ENCODE data around the gene NOVA2.

DNA sequence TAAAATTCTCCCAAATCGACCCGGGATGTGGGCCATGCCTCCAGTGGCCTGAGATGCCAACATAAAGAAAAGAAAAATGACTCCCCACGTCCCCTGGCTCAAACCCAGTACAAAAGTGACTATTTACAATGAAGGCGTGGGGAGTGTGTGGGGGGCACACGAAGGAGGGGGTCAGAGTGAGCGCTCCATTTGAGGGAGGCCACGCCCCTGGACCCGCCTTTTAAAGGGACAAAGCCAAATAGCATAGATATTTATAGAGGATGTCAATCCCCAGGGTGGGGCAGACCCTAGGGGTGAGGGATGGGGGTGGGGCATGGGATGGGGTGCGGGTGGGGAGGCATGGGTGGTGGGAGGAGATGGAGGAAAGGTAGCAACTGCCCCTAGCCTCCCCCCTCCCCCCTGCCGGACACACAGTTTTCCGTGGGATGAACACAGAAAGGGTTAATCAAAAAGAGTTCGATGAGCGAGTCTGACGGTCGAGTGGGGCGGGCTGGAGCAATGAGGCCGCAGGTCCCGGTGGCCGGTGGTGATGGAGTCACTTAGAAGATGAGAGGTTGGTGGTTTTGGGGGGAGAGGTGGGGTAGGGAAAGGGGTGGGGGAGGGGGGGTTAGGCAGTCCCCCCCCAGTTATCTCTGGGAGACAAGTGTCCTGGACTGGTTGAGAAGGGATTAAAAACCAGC lies 39.0 kb downstream of the NOVA2 start:
- TF ChIP-seq POLR2A (IDR thresholded peaks at IDR 0.05; ENCODE audit: borderline replicate concordance, extremely low read depth, insufficient read depth, insufficient read length) = no peak
- no peak for TF ChIP-seq ZFX (IDR thresholded peaks at IDR 0.05)
- TF ChIP-seq, protein P1, sequence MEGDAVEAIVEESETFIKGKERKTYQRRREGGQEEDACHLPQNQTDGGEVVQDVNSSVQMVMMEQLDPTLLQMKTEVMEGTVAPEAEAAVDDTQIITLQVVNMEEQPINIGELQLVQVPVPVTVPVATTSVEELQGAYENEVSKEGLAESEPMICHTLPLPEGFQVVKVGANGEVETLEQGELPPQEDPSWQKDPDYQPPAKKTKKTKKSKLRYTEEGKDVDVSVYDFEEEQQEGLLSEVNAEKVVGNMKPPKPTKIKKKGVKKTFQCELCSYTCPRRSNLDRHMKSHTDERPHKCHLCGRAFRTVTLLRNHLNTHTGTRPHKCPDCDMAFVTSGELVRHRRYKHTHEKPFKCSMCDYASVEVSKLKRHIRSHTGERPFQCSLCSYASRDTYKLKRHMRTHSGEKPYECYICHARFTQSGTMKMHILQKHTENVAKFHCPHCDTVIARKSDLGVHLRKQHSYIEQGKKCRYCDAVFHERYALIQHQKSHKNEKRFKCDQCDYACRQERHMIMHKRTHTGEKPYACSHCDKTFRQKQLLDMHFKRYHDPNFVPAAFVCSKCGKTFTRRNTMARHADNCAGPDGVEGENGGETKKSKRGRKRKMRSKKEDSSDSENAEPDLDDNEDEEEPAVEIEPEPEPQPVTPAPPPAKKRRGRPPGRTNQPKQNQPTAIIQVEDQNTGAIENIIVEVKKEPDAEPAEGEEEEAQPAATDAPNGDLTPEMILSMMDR (IDR thresholded peaks at IDR 0.05 in 2 of 3, conservative IDR thresholded peaks at IDR 0.05 in 1 of 3; ENCODE audit: borderline replicate concordance in 1 of 3, insufficient read depth in 1 of 3, low read depth in 2 of 3, low read length in 2 of 3) = no peak
